GM12878 (cell line): Measurements from ENCODE around the gene SVBP. TPM values are rescaled to one million over a fixed set of nuclear protein-coding genes. Genes with fewer than 3 reads are reported as not detected.

Experiments used
- ATAC-seq: fragments of 200-7000 bp; cut with Tn5 transposase; 3 replicates; pipeline ENCODE4 v1.9.1; 2020; ENCODE audit warnings: mild to moderate bottlenecking, moderate library complexity
- BruUV-seq: library from RNA; stranded (reverse); fragments of 400-500 nt; replicated peaks from 2 replicates; lab custom pipeline; 2021; lab: Mats Ljungman, UMichigan
- CTCF ChIA-PET: fragments of 300-600 bp; sonication (Branson Sonifier 250); formaldehyde crosslinking; extraction: SDS; loops from one replicate; lab custom pipeline; 2021; ENCODE audit warnings: inconsistent platforms; lab: Yijun Ruan, JAX
- POLR2A ChIA-PET: fragments of 350-600 bp; formaldehyde crosslinking; extraction: SDS; loops from one replicate; lab custom pipeline; 2021; ENCODE audit warnings: inconsistent platforms; lab: Charles Lee
- RAD21 ChIA-PET: fragments of 300-600 bp; sonication (Branson Sonifier 250); formaldehyde crosslinking; loops from one replicate; lab custom pipeline; 2023; ENCODE audit warnings: antibody characterized with exemption; ENCODE audit not compliant: unreplicated experiment; lab: Charles Lee
- SMC1A ChIA-PET: fragments of 300-600 bp; sonication (Branson Sonifier 250); formaldehyde crosslinking; loops from one replicate; lab custom pipeline; 2023; ENCODE audit not compliant: unreplicated experiment, uncharacterized antibody; lab: Charles Lee
- DNase-seq: peaks from one replicate; pipeline ENCODE4 v3.0.0-alpha.2; 2011; ENCODE audit warnings: low read depth, low spot score
- FAIRE-seq: peaks from 3 replicates; lab custom pipeline; 2011; peaks lifted over from hg19 to GRCh38; lab: Jason Lieb, UNC
- H2AFZ ChIP-seq: 2 replicates; pipeline ENCODE4 v1.6.0; 2011; ENCODE audit warnings: low read depth, low read length, control low read depth; ENCODE audit not compliant: control insufficient read depth
- H3K27ac ChIP-seq: 2 replicates; pipeline ENCODE4 v1.5.1; 2011; ENCODE audit warnings: control low read depth; ENCODE audit not compliant: control insufficient read depth, insufficient read depth
- H3K27me3 ChIP-seq, 2 experiments: replicated peaks in 1 of 2; 2 replicates each; pipeline versions ENCODE4 v1.6.0 to v1.6.1; 2011; ENCODE audit warnings: low read length in 1 of 2; ENCODE audit not compliant: control insufficient read depth in 2 of 2, insufficient read depth in 2 of 2
- H3K36me3 ChIP-seq, 2 experiments: 2 replicates each; pipeline ENCODE4 v1.5.1; 2011; ENCODE audit warnings: low read length in 1 of 2; ENCODE audit not compliant: control insufficient read depth in 2 of 2, insufficient read depth in 2 of 2
- H3K4me1 ChIP-seq: 2 replicates; pipeline ENCODE4 v1.6.1; 2011; ENCODE audit warnings: mild to moderate bottlenecking, low read length, moderate library complexity, mixed read lengths; ENCODE audit not compliant: control insufficient read depth, insufficient read depth
- H3K4me2 ChIP-seq: 2 replicates; pipeline ENCODE4 v1.6.0; 2011; ENCODE audit warnings: control low read depth; ENCODE audit not compliant: control insufficient read depth, insufficient read depth
- H3K4me3 ChIP-seq: fragments of 200-600 bp; sonication (generic); 2 replicates; pipeline ENCODE4 v1.5.1; 2016
- H3K79me2 ChIP-seq: 2 replicates; pipeline ENCODE4 v1.6.0; 2011; ENCODE audit warnings: low read length; ENCODE audit not compliant: control insufficient read depth, insufficient read depth
- H3K9ac ChIP-seq: 2 replicates; pipeline ENCODE4 v1.8.0; 2011; ENCODE audit warnings: low read length, control low read depth, mixed read lengths; ENCODE audit not compliant: control insufficient read depth, insufficient read depth
- H3K9me3 ChIP-seq: replicated peaks from 3 replicates; pipeline ENCODE4 v1.5.1; 2011; ENCODE audit warnings: mild to moderate bottlenecking, low read length; ENCODE audit not compliant: control insufficient read depth, insufficient read depth
- H4K20me1 ChIP-seq: 2 replicates; pipeline ENCODE4 v1.6.0; 2011; ENCODE audit not compliant: control insufficient read depth, insufficient read depth
- CREB1 ChIP-seq: IDR thresholded peaks from 2 replicates; pipeline ENCODE4 v1.6.1; 2012; ENCODE audit warnings: low read depth, mild to moderate bottlenecking, inconsistent platforms
- EGR1 ChIP-seq, 2 experiments: IDR thresholded peaks; 1 replicate in 1 of 2; 2 replicates in 1 of 2; pipeline ENCODE4 v1.6.1; 2011 to 2012; ENCODE audit warnings: low read depth in 2 of 2, low read length in 2 of 2, borderline replicate concordance in 1 of 2, mild to moderate bottlenecking in 1 of 2, moderate library complexity in 1 of 2
- ETV6 ChIP-seq, 2 experiments: fragments of 450-650 bp in 1 of 2; IDR thresholded peaks in 1 of 2; conservative IDR thresholded peaks in 1 of 2; 2 replicates each; pipeline ENCODE4 v1.6.1; 2014; ENCODE audit warnings: antibody characterized with exemption in 1 of 2, borderline replicate concordance in 1 of 2, low read depth in 1 of 2, mild to moderate bottlenecking in 1 of 2, moderate library complexity in 1 of 2
- GABPA ChIP-seq: IDR thresholded peaks from 2 replicates; pipeline ENCODE4 v1.6.1; 2014; ENCODE audit warnings: antibody characterized with exemption, low read depth, mild to moderate bottlenecking, inconsistent platforms
- JUNB ChIP-seq: IDR thresholded peaks from 2 replicates; pipeline ENCODE4 v1.6.1; 2016; ENCODE audit warnings: antibody characterized with exemption, mild to moderate bottlenecking
- KDM1A ChIP-seq: fragments of 200-600 bp; sonication (generic); IDR thresholded peaks from 2 replicates; pipeline ENCODE4 v1.6.1; 2016; ENCODE audit warnings: borderline replicate concordance
- KLF5 ChIP-seq: fragments of 450-650 bp; IDR thresholded peaks from 2 replicates; pipeline ENCODE4 v1.6.1; 2014; ENCODE audit warnings: mild to moderate bottlenecking; ENCODE audit not compliant: partially characterized antibody
- LARP7 ChIP-seq: fragments of 450-650 bp; IDR thresholded peaks from 2 replicates; pipeline ENCODE4 v1.6.1; 2017; ENCODE audit warnings: mild to moderate bottlenecking
- POLR2AphosphoS2 ChIP-seq: IDR thresholded peaks from 2 replicates; pipeline ENCODE4 v1.6.1; 2011; ENCODE audit warnings: low read depth, mild to moderate bottlenecking, low read length, improper control_type of control experiment, moderate library complexity
- RELA ChIP-seq: fragments of 450-650 bp; IDR thresholded peaks from 2 replicates; pipeline ENCODE4 v1.8.0; 2014; ENCODE audit warnings: borderline replicate concordance; ENCODE audit not compliant: partially characterized antibody
- YY1 ChIP-seq: IDR thresholded peaks from 2 replicates; pipeline ENCODE4 v1.6.1; 2011; ENCODE audit warnings: low read depth, mild to moderate bottlenecking, low read length
- ZNF207 ChIP-seq: fragments of 450-650 bp; IDR thresholded peaks from 2 replicates; pipeline ENCODE4 v1.6.1; 2014; ENCODE audit warnings: antibody characterized with exemption, mild to moderate bottlenecking, borderline replicate concordance
- WGBS: methylation state at CpG from one replicate; pipeline ENCODE4 v1.1.6; 2016; ENCODE audit warnings: low lambda C conversion rate; ENCODE audit not compliant: insufficient replicate concordance, insufficient coverage; ENCODE audit errors: missing lambda C conversion rate; 5-methylcytosine and 5-hydroxymethylcytosine counted together
- in situ Hi-C: fragments of 300-500 bp; cut with MboI; formaldehyde crosslinking; loops from 9 replicates; pipeline ENCODE4 v1.14.3; 2018; ENCODE audit warnings: mixed read lengths
- intact Hi-C: fragments of 100-400 bp; cut with micrococcal nuclease; formaldehyde crosslinking; loops from one replicate; pipeline ENCODE4 v1.14.2; 2022; ENCODE audit not compliant: unreplicated experiment
- polyA plus RNA-seq, 11 experiments: library from polyadenylated mRNA; depleted of rRNA in 4 of 11; unstranded in 6 of 11; stranded (reverse) in 5 of 11; fragments of >200 nt; fragmentation: Nextera tagmentation in 4 of 11; fragmentation: Illumina TruSeq in 1 of 11; extraction: Ambion mirVana in 4 of 11; extraction: Trizol in 1 of 11; gene quantifications; 1 replicate in 1 of 11; 2 replicates in 10 of 11; pipeline versions ENCODE4 v1.2.1 to v1.2.3, GENCODE V29; 2011 to 2016; ENCODE audit warnings: inconsistent platforms in 2 of 11, missing spikeins in 2 of 11, low read depth in 1 of 11
- total RNA-seq, 4 experiments: library from RNA; depleted of rRNA in 3 of 4; stranded (reverse); fragments of >200 nt in 3 of 4; fragmentation: Illumina TruSeq in 1 of 4; extraction: Trizol in 1 of 4; gene quantifications; 2 replicates each; pipeline versions ENCODE4 v1.2.1 to v1.2.3, GENCODE V29; 2013 to 2021
- TF ChIP-seq, protein P1 (sequence below): fragments of 450-650 bp; formaldehyde crosslinking; IDR thresholded peaks from 2 replicates; pipeline ENCODE4 v1.4.0; 2022; ENCODE audit warnings: mild to moderate bottlenecking, moderate library complexity
- TF ChIP-seq, protein P2 (sequence below): fragments of 450-650 bp; IDR thresholded peaks from 2 replicates; pipeline ENCODE4 v1.6.1; 2017; ENCODE audit warnings: mild to moderate bottlenecking, moderate library complexity

The SVBP gene
- total and polyA plus RNA-seq, 10 of the 15 experiments (the other 5 are each of a cell fraction or from before 2014, with no cell fraction given): 12.6 to 29.5 (median 19.8) TPM

DNA sequence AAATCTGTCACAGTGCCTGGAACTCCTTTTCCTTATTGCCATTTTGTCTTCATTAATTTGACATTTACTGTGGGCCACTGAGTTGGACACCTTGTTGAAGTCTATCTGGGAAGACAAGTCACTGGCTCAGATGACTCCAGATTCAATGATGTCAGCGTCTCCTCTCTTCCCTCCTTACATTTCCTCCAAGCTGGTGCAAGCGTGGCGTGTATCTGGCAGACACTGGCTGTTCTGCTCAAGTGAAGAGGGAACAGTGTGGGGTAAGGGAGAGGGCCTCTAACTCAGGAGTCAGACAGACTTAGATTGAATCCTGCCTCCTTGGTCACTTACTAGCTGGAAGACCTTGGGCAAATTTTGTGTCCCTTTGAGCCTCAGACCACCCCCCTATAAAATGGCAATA lies 20.5 kb upstream of the SVBP start:
- FAIRE-seq (no peak), DNase-seq (no peak), ATAC-seq (no peak)
- Histone ChIP-seq H3K4me2 (no peak overlapping the region; the same call in 1 of the 2 replicates), H3K79me2 (no peaks in the 10 kb centered on the region), H4K20me1 (no peaks in the 10 kb centered on the region), H3K9ac (no peak overlapping the region), H3K9me3 (no peaks in the 10 kb centered on the region), H2AFZ (no peak overlapping the region), H3K27ac (no peak overlapping the region), H3K36me3 (no peaks in the 10 kb centered on the region), H3K4me3 (no peak overlapping the region), H3K4me1 (peaks cover 12% of the 10 kb centered on the region), H3K27me3 (no peaks in the 10 kb centered on the region)
- ChIA-PET POLR2A (interaction anchor here (0.9 to 1.1 kb wide), 3 partner anchors 8 to 71 kb away, joined by 3 to 5 read pairs (median 4); partner anchors contain the start of genes C1orf50, P3H1 and ZNF691), CTCF (interaction anchor here (0.9 to 2.8 kb wide), 4 partner anchors 9 to 85 kb away, joined by 4 to 11 read pairs (median 5); partner anchors contain the start of gene ZNF691), RAD21 (interaction anchor here (0.7 to 1.5 kb wide), 3 partner anchors 10 to 236 kb away, joined by 3 to 5 read pairs (median 4); partner anchors contain the start of gene SVBP), SMC1A (interaction anchor here (1.1 to 1.7 kb wide), 4 partner anchors 10 to 25 kb away, joined by 3 to 25 read pairs (median 4); partner anchors contain the start of gene ZNF691)
- in situ Hi-C loops (no loop called here), intact Hi-C loops (no loop called here)
- BruUV-seq: no TSS peak
- TF ChIP-seq YY1 (no peak), RELA (no peak), KLF5 (no peak), ETV6 (conservative IDR thresholded peaks at IDR 0.05 in 1 of 2, IDR thresholded peaks at IDR 0.05 in 1 of 2; ENCODE audit: borderline replicate concordance in 1 of 2, low read depth in 1 of 2) (no peak), POLR2AphosphoS2 (no peak), ZNF207 (no peak), KDM1A (no peak), GABPA (no peak), JUNB (no peak), LARP7 (no peak), CREB1 (no peak), EGR1 (IDR thresholded peaks at IDR 0.05; ENCODE audit: borderline replicate concordance in 1 of 2, low read depth in 2 of 2, low read length in 2 of 2) (no peak)
- TF ChIP-seq, protein P1, sequence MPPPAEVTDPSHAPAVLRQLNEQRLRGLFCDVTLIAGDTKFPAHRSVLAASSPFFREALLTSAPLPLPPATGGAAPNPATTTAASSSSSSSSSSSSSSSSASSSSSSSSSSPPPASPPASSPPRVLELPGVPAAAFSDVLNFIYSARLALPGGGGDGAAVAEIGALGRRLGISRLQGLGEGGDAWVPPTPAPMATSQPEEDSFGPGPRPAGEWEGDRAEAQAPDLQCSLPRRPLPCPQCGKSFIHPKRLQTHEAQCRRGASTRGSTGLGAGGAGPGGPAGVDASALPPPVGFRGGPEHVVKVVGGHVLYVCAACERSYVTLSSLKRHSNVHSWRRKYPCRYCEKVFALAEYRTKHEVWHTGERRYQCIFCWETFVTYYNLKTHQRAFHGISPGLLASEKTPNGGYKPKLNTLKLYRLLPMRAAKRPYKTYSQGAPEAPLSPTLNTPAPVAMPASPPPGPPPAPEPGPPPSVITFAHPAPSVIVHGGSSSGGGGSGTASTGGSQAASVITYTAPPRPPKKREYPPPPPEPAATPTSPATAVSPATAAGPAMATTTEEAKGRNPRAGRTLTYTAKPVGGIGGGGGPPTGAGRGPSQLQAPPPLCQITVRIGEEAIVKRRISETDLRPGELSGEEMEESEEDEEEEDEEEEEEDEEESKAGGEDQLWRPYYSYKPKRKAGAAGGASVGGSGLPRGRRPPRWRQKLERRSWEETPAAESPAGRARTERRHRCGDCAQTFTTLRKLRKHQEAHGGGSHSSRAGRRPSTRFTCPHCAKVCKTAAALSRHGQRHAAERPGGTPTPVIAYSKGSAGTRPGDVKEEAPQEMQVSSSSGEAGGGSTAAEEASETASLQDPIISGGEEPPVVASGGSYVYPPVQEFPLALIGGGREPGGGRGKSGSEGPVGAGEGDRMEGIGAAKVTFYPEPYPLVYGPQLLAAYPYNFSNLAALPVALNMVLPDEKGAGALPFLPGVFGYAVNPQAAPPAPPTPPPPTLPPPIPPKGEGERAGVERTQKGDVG (CRISPR knock-in tag): no peak
- TF ChIP-seq, protein P2, sequence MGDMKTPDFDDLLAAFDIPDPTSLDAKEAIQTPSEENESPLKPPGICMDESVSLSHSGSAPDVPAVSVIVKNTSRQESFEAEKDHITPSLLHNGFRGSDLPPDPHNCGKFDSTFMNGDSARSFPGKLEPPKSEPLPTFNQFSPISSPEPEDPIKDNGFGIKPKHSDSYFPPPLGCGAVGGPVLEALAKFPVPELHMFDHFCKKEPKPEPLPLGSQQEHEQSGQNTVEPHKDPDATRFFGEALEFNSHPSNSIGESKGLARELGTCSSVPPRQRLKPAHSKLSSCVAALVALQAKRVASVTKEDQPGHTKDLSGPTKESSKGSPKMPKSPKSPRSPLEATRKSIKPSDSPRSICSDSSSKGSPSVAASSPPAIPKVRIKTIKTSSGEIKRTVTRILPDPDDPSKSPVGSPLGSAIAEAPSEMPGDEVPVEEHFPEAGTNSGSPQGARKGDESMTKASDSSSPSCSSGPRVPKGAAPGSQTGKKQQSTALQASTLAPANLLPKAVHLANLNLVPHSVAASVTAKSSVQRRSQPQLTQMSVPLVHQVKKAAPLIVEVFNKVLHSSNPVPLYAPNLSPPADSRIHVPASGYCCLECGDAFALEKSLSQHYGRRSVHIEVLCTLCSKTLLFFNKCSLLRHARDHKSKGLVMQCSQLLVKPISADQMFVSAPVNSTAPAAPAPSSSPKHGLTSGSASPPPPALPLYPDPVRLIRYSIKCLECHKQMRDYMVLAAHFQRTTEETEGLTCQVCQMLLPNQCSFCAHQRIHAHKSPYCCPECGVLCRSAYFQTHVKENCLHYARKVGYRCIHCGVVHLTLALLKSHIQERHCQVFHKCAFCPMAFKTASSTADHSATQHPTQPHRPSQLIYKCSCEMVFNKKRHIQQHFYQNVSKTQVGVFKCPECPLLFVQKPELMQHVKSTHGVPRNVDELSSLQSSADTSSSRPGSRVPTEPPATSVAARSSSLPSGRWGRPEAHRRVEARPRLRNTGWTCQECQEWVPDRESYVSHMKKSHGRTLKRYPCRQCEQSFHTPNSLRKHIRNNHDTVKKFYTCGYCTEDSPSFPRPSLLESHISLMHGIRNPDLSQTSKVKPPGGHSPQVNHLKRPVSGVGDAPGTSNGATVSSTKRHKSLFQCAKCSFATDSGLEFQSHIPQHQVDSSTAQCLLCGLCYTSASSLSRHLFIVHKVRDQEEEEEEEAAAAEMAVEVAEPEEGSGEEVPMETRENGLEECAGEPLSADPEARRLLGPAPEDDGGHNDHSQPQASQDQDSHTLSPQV: no peak
- WGBS: 67% methylated on average over 3 of the region's 3 CpGs
